ENCODE data around the gene COASY.

DNA sequence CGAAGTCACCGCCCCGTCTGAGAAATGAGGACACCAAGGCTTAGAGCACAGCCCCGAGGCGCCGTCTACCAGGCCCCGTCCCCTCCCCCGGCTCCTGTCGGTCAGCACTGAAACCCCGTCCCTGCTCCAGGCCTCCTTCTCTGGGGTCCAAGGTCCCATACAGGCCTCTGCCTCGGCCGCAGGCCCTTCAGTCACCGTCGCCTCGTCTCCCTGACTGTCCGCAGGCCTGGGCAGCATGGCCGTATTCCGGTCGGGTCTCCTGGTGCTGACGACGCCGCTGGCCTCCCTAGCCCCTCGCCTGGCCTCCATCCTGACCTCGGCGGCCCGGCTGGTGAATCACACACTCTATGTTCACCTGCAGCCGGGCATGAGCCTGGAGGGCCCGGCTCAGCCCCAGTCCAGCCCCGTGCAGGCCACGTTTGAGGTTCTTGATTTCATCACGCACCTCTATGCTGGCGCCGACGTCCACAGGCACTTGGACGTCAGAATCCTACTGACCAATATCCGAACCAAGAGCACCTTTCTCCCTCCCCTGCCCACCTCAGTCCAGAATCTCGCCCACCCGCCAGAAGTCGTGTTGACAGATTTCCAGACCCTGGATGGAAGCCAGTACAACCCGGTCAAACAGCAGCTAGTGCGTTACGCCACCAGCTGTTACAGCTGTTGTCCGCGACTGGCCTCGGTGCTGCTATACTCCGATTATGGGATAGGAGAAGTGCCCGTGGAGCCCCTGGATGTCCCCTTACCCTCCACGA, 617 bp downstream of the COASY start:
- no peak for TF ChIP-seq CTCF (IDR thresholded peaks at IDR 0.05)
- no peak for TF ChIP-seq POLR2A (IDR thresholded peaks at IDR 0.05)

All from right lobe of liver (tissue), 4 donors.